HuH-7 (cell line): ENCODE results near the gene MAP2K3.

Source experiments
- DNase-seq: peaks from one replicate; pipeline ENCODE4 v3.0.0; 2011; ENCODE audit warnings: low spot score

Gene MAP2K3

DNA sequence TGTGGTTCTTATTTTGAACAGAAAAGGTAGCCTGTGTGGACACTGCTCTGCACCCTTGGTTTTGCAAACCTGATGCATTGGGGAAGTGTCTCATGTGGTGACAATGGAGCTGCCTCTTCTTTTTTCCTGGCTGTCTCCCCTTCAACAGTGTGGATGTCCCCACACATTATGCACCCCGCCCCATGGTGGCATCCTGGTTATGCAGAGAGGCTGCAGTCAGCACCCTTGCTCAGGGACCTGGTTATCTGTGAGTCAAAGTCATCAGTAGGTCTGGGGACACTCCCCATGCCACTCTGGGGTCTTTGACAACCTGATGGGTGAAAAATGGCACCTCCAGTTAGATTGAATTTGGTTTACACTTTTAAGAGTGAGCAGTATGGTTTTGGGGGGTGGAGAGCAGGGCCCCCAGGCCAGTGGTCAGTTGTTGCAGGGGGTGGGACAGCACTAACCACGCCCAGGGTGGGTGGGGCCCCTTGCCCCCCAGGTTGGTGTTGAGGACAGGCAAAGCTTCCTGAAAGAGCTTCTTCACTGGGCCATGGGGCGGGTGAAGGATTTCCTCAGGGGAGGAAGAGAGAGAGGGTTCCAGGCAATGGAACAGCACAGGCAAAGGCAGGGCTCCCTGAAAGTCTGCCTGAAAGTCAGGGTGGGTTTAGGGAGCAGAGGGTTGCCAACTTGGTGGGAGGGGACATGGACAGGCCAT, 67.0 kb downstream of the MAP2K3 start:
- DNase-seq, result no peak

- no peak for DNase-seq
These were observed 67.9 kb downstream of the MAP2K3 start for GRCh38 chr17:21352221-21352980.

DNA sequence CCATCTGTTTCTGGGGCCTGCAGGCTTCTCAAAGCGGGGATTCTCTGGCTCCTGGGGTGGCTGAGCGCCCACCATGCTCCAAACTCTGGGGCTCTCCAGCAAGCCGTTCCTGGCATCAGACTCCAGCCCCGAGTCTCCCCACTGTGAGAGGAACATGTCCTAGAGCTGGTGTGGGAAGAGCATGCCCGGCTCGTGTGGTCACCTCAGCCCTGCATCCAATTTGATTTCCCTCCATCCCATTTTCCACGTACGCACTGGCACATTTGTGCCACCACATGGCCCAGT, 68.4 kb downstream of the MAP2K3 start:
- DNase-seq, result no peak

- DNase-seq, result no peak
These were observed 69.0 kb downstream of the MAP2K3 start for GRCh38 chr17:21353326-21354010.

GRCh38 chr17:21354796-21355385, 70.4 kb downstream of the MAP2K3 start:
- no peak for DNase-seq

DNA sequence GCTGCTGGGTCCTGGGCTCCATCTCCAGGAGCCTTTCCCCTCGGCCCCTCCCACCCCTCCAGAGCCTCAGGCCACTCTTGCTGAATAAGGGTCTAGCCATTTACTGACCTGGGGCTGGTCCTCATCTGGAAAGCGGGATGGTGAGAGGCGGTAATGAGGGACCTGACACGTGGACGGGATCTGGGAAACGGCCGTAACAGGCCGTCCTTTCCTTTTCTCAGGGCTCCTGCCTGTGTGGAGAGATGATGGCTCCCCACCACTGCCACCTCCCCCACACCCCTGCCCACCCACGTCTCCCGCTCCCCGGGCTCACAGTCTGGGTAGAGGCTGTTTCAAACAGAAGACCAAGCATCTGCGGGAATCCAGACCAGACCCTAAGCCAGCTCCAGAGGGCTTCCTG, 71.1 kb downstream of the MAP2K3 start:
- DNase-seq, result no peak

GRCh38 chr17:21356537-21357127, 72.1 kb downstream of the MAP2K3 start:
- DNase-seq, result no peak

GRCh38 chr17:21357281-21357680, 72.8 kb downstream of the MAP2K3 start:
- no peak for DNase-seq

- DNase-seq, result no peak
These were observed 73.5 kb downstream of the MAP2K3 start for GRCh38 chr17:21357696-21358656.

GRCh38 chr17:21358682-21359482, 74.4 kb downstream of the MAP2K3 start:
- no peak for DNase-seq

- no peak for DNase-seq
These were observed 75.0 kb downstream of the MAP2K3 start for GRCh38 chr17:21359483-21359840.

DNA sequence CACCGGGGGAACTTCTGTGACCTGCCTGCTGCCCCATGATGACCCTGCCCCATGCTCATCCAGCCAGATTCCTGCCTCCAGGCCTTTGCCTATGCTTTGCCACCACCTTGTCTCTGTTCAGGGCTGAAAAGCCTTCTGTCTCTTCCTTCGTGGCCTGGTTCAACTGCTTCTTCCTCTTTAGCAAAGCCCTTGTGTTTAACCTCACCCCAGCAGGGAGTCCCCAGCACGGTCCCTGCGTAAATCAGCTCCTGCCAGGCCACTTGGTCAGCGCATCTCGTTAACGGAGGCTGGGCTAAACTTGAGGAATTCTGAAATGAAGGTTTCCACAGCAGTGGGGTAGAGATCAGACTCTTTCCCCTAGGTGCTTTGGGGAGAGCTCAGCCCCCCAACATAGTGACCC, 75.5 kb downstream of the MAP2K3 start:
- DNase-seq, result no peak

DNA sequence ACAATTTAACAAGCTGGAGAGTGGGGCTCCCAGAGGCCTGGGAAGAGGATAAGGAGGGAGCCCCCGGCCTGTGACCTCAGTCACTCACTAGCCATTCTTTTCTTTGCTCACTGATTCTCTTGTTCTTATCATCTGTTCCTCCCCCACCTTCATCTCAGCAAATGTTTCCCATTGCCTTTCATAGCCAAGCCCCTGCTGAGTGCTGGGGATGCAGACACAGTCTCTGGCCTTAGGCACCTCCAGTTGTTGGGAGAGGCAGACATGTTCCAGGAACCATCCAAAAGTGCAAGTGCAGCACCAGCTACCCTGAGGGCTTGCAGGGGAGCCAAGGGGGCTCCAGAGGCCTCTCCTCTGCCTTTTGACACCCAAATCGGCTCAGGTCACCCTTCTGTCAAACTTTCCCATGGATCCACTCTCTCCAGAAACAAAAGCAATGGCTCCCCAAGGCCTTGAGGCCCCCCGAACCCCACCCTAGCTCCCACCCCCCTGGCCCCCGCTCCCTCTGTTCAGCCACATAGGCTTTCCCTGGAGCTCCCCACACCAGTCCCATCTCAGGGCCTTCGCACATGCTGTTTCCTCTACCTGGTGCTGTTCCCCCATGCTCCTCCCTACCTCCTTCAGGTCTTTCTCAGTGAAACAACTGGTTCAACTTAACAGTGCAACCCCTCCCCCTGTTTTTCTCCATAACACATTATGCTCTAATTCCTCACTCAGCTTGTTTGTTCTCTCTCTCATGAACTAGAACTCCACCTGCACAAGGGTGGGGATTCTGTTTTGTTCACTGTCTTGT, 76.7 kb downstream of the MAP2K3 start:
- DNase-seq, result no peak

GRCh38 chr17:21362331-21362931, 77.9 kb downstream of the MAP2K3 start:
- no peak for DNase-seq

GRCh38 chr17:21363776-21364642, 79.5 kb downstream of the MAP2K3 start:
- DNase-seq, result no peak
